Measurements from ENCODE around the gene PIGU. TPM values are rescaled to one million over a fixed set of nuclear protein-coding genes. Genes with fewer than 3 reads are reported as not detected.
"Not testable (repeated sequence)": the region's sequence is repeated elsewhere in the genome, so short reads cannot be mapped to it uniquely, and the experiment has no call there.

Gene PIGU
- polyA plus RNA-seq, 1 donor from 2014 or later = 35.8 TPM

DNA sequence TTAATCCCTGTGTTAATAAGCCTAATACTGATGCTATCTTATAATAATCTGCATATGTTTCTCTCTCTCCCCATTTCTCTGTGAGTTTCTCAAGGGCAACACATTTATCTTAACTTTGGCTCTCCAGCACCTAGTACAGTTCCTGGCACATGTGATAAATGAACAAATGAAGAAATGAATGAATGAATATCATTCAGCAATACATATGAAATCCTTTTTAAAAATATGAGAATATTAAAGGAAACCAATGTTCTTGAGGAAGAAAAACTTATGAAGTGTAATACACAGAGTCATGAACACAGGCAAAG is 55.9 kb downstream of the PIGU start:
- no peak overlapping the region for H3K4me3 ChIP-seq (ENCODE audit: low read length)
- H3K27ac ChIP-seq (ENCODE audit: low read length) = no peak overlapping the region
- peaks cover 10% of the 10 kb centered on the region for H3K36me3 ChIP-seq (ENCODE audit: insufficient read depth, low read length)
- H4K20me1 ChIP-seq (ENCODE audit: insufficient read depth) = no peaks in the 10 kb centered on the region
- no peak overlapping the region for H2AFZ ChIP-seq (ENCODE audit: low read depth, low read length)
- TF ChIP-seq TAF1 (IDR thresholded peaks at IDR 0.05; ENCODE audit: low read depth) = no peak
- TF ChIP-seq, protein P1, sequence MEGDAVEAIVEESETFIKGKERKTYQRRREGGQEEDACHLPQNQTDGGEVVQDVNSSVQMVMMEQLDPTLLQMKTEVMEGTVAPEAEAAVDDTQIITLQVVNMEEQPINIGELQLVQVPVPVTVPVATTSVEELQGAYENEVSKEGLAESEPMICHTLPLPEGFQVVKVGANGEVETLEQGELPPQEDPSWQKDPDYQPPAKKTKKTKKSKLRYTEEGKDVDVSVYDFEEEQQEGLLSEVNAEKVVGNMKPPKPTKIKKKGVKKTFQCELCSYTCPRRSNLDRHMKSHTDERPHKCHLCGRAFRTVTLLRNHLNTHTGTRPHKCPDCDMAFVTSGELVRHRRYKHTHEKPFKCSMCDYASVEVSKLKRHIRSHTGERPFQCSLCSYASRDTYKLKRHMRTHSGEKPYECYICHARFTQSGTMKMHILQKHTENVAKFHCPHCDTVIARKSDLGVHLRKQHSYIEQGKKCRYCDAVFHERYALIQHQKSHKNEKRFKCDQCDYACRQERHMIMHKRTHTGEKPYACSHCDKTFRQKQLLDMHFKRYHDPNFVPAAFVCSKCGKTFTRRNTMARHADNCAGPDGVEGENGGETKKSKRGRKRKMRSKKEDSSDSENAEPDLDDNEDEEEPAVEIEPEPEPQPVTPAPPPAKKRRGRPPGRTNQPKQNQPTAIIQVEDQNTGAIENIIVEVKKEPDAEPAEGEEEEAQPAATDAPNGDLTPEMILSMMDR (IDR thresholded peaks at IDR 0.05; ENCODE audit: poor library complexity, severe bottlenecking) = no peak
- TF ChIP-seq MXI1 (conservative IDR thresholded peaks at IDR 0.05; ENCODE audit: poor library complexity, severe bottlenecking) = no peak
- TF ChIP-seq POLR2AphosphoS5 (IDR thresholded peaks at IDR 0.05) = no peak
- TF ChIP-seq SMC3 (conservative IDR thresholded peaks at IDR 0.05; ENCODE audit: poor library complexity) = no peak
- TF ChIP-seq EZH2 (IDR thresholded peaks at IDR 0.05; ENCODE audit: borderline replicate concordance, insufficient read depth, low read length, poor library complexity, severe bottlenecking) = no peak
- TF ChIP-seq, protein P2, sequence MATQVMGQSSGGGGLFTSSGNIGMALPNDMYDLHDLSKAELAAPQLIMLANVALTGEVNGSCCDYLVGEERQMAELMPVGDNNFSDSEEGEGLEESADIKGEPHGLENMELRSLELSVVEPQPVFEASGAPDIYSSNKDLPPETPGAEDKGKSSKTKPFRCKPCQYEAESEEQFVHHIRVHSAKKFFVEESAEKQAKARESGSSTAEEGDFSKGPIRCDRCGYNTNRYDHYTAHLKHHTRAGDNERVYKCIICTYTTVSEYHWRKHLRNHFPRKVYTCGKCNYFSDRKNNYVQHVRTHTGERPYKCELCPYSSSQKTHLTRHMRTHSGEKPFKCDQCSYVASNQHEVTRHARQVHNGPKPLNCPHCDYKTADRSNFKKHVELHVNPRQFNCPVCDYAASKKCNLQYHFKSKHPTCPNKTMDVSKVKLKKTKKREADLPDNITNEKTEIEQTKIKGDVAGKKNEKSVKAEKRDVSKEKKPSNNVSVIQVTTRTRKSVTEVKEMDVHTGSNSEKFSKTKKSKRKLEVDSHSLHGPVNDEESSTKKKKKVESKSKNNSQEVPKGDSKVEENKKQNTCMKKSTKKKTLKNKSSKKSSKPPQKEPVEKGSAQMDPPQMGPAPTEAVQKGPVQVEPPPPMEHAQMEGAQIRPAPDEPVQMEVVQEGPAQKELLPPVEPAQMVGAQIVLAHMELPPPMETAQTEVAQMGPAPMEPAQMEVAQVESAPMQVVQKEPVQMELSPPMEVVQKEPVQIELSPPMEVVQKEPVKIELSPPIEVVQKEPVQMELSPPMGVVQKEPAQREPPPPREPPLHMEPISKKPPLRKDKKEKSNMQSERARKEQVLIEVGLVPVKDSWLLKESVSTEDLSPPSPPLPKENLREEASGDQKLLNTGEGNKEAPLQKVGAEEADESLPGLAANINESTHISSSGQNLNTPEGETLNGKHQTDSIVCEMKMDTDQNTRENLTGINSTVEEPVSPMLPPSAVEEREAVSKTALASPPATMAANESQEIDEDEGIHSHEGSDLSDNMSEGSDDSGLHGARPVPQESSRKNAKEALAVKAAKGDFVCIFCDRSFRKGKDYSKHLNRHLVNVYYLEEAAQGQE (IDR thresholded peaks at IDR 0.05; ENCODE audit: borderline replicate concordance) = no peak
- no peak for TF ChIP-seq RAD21 (conservative IDR thresholded peaks at IDR 0.05)
- no peak for TF ChIP-seq EP300 (conservative IDR thresholded peaks at IDR 0.05; ENCODE audit: poor library complexity, severe bottlenecking)
- no peak overlapping the region for H3K4me2 ChIP-seq (ENCODE audit: low read length)
- no peaks in the 10 kb centered on the region for H3K9me3 ChIP-seq (ENCODE audit: low read length)
- H3K27me3 ChIP-seq (ENCODE audit: insufficient read depth, low read depth, low read length) = no peaks in the 10 kb centered on the region
- H3K79me2 ChIP-seq (replicated peaks; ENCODE audit: insufficient read depth, low read length) = no peaks in the 10 kb centered on the region
- H3F3A ChIP-seq (ENCODE audit: insufficient read depth, low read length, poor library complexity, severe bottlenecking) = no peaks in the 10 kb centered on the region
- no peak overlapping the region for H3K9ac ChIP-seq (ENCODE audit: low read length)
- H3K9me2 ChIP-seq (ENCODE audit: insufficient read depth, low read length) = no peaks in the 10 kb centered on the region

DNA sequence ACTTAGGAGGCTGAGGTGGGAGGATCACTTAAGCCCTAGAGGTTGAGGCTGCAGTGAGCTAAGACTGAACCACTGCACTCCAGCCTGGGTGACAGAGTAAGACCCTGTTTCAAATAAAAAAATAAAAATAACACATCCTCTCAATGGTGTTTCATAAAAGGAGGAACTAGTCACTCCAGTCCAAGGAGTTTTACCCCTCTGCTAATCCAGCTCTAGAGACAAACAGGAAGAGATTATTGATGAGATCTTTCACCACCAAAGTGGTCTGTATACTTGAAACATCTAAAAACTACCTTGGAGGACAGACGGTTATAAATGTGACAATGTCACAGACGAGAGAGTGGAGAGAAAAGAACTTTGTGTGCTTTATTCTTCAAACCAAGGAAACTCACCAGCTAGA is 58.2 kb downstream of the PIGU start:
- Histone ChIP-seq H3K9ac (ENCODE audit: low read length) (no peak overlapping the region), H3K9me3 (ENCODE audit: low read length) (no peaks in the 10 kb centered on the region), H2AFZ (ENCODE audit: low read depth, low read length) (no peak overlapping the region), H3F3A (ENCODE audit: insufficient read depth, low read length, poor library complexity, severe bottlenecking) (no peaks in the 10 kb centered on the region), H3K4me3 (ENCODE audit: low read length) (no peak overlapping the region), H3K79me2 (replicated peaks; ENCODE audit: insufficient read depth, low read length) (no peaks in the 10 kb centered on the region), H3K36me3 (ENCODE audit: insufficient read depth, low read length) (peaks cover 6% of the 10 kb centered on the region), H3K4me2 (ENCODE audit: low read length) (no peak overlapping the region), H3K27ac (ENCODE audit: low read length) (no peak overlapping the region), H4K20me1 (ENCODE audit: insufficient read depth) (no peaks in the 10 kb centered on the region), H3K9me2 (ENCODE audit: insufficient read depth, low read length) (no peaks in the 10 kb centered on the region), H3K27me3 (ENCODE audit: insufficient read depth, low read depth, low read length) (no peaks in the 10 kb centered on the region)
- TF ChIP-seq RAD21 (conservative IDR thresholded peaks at IDR 0.05) = no peak
- TF ChIP-seq EZH2 (IDR thresholded peaks at IDR 0.05; ENCODE audit: borderline replicate concordance, insufficient read depth, low read length, poor library complexity, severe bottlenecking) = no peak
- no peak for TF ChIP-seq POLR2AphosphoS5 (IDR thresholded peaks at IDR 0.05)
- TF ChIP-seq, protein P1 (IDR thresholded peaks at IDR 0.05; ENCODE audit: poor library complexity, severe bottlenecking) = no peak
- no peak for TF ChIP-seq SMC3 (conservative IDR thresholded peaks at IDR 0.05; ENCODE audit: poor library complexity)
- TF ChIP-seq TAF1 (IDR thresholded peaks at IDR 0.05; ENCODE audit: low read depth) = no peak
- no peak for TF ChIP-seq MXI1 (conservative IDR thresholded peaks at IDR 0.05; ENCODE audit: poor library complexity, severe bottlenecking)
- no peak for TF ChIP-seq EP300 (conservative IDR thresholded peaks at IDR 0.05; ENCODE audit: poor library complexity, severe bottlenecking)
- TF ChIP-seq, protein P2 (IDR thresholded peaks at IDR 0.05; ENCODE audit: borderline replicate concordance) = no peak

DNA sequence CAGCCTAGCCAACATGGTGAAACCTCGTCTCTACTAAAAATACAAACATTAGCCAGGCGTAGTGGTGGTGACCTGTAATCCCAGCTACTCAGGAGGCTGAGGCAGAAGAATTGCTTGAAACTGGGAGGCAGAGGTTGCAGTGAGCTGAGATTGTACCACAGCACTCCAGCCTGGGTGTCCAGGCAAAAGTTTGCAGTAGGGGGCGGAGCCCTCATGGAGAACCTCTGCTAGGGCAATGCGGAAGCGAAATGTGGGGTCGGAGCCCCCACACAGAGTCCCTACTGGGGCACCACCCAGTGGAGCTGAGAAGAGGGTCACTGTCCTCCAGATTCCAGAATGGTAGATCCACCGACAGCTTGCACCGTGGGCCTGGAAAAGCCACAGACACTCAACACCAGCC is 60.0 kb downstream of the PIGU start:
- H2AFZ ChIP-seq (ENCODE audit: low read depth, low read length); H3K79me2 ChIP-seq (replicated peaks; ENCODE audit: insufficient read depth, low read length); H3K4me2 ChIP-seq (ENCODE audit: low read length); H3K9ac ChIP-seq (ENCODE audit: low read length); H3K9me2 ChIP-seq (ENCODE audit: insufficient read depth, low read length); H3K36me3 ChIP-seq (ENCODE audit: insufficient read depth, low read length); H3F3A ChIP-seq (ENCODE audit: insufficient read depth, low read length, poor library complexity, severe bottlenecking); H3K27ac ChIP-seq (ENCODE audit: low read length); H3K4me3 ChIP-seq (ENCODE audit: low read length); H4K20me1 ChIP-seq (ENCODE audit: insufficient read depth); H3K27me3 ChIP-seq (ENCODE audit: insufficient read depth, low read depth, low read length); H3K9me3 ChIP-seq (ENCODE audit: low read length): not testable (repeated sequence)
